HK-2 (cell line): ENCODE results near the gene BUB3.

Source experiments
- DNase-seq: peaks from one replicate; pipeline ENCODE4 v3.0.0-alpha.2; 2018; ENCODE audit not compliant: unreplicated experiment

Gene BUB3

DNA sequence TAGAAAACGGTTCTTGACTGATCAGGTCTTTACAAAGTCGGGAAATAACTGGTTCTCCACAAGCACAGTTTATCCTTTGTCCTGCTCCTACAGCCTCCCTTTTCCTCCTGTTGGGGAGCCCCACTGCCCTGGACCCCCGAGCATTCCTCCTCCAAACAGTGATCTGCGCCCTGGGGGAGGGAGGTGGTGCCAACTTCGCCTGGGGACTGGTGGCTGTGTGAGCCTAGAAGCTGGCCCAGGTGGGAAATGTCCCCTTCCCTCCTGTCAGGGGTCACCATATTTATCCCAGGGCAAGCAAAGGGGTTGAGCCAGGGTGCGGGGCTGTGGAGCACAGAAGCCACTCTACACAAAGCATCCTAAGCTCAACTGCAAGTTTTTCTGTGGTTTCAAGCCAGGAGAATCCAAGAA is 13.2 kb upstream of the BUB3 start:
- no peak for DNase-seq

DNA sequence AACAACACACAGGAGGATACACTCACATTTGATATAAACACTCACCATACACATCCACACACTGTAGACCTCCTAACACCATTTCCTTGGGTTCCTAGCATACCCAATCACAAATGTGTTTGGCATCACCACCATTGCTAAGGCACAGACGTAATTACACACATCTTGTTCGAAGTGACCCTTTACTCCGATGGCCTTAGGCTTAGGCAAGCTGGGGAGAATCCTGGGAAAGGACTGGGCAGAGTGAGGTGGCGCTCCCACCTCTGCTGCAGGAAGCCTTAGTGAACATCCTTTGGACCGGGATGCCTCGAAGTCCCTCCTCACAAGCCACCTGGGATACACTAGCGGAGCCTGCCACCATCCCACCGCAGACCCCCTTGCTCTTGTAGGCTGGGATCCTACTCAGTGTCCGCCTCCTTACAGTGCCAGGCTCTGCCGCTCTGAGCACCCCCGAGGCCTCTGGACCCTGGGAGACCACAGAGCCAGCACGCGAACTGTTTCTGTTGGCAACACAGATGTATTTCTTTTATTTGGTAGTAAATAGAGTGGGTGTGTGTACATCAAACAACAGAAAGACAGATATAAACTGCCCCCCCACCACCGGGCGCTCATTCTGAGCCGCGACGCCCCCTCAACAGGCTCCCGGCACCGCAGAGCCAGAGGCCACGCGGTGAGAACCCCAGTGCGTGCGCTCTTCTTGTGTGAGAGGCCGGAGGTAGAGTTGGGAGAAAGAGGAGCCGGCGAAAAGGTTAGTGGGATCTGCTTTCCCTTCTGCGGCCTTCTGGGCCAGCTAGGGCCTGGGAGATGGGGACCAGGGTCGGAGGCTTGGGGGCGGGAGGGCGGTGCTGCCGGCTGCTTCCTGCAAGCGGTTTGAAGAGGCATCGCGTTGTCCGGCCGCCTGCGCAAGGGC is 12.2 kb upstream of the BUB3 start:
- DNase-seq = no peak

DNA sequence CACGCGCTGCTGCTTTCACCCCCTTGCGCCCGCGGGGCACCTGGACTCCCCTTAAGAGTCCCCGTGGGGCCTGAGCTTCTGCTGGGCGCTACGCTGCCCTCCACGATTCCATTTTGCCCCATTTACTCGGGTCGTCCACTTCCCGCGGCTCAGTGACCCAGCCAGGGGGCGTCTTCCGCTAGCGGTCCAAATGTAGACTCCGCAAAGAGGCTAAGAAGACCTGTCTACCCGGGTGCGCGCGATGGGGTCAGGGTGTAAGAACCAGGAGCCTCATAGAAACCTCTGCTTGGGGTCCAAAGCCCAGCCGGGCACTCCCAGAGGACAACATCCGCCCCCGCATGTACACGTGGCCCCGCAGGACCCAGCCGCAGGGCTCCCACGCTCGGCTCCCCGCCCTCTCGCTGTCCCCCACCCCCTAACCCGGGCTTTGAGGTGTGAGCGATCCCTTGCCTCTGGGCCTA is 11.5 kb upstream of the BUB3 start:
- DNase-seq = no peak

DNA sequence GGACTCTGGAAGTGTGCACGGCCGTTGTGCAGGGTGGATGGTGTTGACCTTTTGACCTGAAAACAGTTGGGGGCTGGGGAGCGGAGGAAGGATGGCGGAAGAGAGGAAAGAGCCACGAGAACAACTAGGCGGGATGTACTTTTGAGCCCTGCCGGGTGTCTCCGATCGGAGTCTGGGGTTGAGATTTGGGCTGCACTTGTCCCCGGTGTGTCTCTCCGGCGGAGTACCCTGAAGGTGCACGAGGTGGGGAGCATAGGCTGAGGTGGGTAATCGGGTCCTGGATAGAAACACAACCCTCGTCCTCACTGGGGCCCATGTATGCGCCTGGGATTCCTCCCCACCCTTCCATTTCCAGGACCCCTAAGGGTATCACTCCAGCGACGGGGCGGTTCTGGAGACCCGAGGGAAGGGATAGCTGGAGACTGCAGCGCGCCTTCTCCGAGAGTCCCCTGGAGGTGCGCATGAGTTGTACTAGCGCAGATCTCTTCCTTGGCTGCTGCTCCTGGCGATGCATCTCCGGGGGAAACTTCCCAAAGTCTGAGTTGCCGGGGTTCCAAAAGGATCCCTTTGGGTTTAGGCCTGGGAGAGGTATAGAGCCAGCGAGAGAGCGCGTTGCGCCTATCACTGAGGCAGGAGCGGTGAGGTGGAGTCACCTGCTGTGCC is 10.9 kb upstream of the BUB3 start:
- no peak for DNase-seq

DNA sequence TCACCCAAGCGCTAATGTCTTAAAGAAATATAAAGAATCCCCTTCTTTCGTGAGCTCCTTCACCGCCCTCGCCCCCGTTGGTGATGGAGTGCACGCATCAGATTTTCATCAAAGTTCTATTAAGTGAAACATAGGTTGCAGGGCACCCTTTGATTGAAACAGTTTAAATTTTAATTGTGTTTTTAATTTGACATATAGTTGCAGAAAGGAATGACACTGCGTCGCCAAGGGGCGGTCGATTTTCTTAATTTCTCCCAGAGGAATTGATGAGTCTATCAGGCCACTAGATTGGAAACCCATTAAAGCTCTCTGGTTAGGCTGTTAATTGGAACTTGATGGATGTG is 10.4 kb upstream of the BUB3 start:
- no peak for DNase-seq

DNA sequence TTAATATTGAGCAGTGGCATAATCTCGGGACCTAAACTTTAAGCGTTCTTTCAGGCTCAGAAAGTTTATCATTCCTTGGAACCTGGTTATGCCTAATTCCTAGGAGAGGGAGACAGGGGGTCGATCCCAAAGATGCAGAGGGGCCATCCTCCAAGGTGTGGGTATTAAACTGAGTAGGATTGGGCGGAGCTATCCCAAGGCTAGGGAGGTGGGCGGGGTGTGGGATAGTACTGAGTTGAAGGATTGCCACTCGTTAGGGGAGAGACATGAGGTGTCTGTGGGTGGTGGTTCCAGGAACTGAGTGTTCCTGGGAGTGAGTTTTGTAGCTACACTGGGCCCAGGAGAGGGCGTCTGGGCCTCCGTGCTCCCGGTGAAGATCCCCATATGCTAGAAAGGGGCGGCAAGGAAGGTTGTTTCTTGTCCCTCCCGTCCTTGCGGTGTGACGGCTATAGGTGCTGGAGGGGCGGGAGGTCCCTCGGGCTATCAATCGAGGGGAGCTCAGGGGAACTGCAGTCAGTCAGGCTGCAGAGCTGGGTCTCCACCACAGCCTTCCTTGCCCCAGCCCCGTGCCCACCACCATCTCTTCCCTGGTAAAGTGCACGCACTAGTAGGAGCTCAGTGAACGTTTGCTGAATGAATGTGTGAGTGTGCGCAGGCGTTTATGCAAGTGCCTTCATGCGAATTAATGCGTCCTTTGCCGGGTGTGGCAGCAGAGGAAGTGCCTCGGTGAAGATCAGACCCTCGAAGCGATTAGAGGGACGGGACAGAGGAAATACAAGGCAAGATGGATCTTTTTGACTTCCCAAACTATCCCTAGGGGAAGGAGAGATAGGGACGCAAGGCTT is 9.3 kb upstream of the BUB3 start:
- no peak for DNase-seq

DNA sequence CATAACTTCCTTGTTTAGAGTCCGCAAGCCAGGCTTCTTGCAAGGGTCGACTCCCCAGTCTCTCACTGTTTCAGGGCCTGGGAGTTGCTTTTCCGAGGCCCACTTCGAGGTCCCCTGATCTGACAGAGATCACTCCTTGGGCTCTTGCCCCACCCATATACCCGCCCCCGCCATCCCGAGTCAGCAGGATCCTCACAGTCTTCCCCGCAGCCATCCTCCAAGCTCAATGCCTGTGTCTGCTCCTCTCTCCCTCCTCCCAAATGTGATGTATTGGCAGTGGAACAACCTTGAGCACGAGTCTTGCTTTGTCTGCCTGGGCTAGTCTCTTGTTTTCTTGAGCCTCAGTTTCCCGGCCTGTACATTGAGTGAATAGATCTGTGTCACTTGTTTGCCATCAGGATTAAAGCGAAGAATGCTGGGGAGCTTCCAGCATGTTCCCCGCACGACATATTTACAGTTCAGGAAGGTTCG is 8.6 kb upstream of the BUB3 start:
- no peak for DNase-seq

DNA sequence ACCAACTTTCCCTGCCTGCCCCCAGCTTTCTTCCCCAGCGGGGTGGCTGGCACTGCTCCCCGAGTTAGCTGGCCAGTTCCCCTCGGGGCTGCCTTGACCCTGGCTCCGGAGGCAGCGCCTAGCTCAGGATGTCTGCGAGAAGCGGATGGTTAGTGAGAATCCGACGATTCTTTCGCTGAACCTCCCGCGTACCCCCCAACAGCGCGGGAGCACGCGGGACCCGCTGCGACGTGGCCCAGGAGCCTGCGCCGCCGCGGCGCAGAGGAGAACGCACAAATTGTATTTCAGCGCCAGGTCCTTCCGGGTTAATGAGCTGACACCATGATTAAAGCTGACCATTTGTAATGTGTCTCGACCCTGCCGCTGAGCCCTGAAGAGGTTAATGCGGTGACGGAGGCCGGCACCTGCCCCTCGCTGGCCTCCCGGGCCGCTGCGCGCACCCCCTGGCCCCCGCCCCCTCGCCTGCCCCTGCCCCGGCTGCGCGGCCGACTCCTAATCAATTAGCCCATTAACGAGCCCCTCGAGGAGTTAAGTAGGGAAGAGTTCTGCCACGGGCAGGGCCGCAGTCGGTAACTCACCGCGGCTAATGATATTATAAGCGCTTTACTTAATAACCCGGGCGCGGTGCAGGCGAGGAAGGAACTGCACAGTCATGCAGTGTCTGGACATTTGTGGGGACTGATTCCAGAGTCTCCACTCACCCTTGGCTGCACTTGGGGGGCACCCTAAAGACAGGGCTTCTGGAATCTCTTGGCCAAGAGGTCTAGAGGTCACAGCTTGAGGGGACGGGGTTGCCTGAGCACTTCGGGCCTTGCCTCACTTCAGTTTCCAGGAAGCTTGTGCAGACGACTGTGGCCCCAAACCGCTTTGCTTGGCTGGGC is 7.9 kb upstream of the BUB3 start:
- no peak for DNase-seq

DNA sequence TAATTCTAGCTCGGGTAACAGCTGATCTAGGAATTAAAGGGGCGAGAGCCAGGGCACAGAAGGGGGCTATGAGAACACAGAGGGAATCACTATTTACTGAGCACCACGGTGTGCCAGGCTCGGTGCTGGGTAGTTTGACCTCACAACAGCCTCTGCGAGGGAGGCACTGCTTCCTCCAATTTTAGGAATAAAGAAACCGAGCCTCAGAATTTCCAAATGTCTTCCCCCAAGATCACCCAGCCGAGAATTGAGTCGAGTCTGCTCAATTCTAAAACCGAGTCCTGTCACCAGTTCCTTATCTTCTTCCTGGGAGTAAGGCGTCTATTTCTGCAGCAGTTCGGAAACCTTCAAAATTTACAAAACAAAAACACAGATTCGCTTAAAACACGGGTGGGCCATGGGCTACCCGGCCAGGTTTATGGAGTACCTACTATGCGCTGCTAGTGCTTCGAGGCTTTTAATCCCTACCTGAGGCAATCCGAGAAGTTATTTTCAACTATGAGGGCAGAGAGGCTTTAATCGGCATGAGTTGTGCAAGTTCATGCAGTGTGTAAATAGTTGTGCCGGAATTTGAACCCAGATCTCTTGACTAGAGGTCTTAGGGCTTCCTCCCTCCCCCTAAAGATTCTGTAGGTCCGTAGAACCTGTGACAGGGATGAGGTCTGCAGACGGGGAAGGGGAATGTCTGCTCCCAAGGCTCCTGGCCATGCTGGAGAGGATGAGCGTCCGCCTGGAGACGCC is 7.1 kb upstream of the BUB3 start:
- DNase-seq = no peak

DNA sequence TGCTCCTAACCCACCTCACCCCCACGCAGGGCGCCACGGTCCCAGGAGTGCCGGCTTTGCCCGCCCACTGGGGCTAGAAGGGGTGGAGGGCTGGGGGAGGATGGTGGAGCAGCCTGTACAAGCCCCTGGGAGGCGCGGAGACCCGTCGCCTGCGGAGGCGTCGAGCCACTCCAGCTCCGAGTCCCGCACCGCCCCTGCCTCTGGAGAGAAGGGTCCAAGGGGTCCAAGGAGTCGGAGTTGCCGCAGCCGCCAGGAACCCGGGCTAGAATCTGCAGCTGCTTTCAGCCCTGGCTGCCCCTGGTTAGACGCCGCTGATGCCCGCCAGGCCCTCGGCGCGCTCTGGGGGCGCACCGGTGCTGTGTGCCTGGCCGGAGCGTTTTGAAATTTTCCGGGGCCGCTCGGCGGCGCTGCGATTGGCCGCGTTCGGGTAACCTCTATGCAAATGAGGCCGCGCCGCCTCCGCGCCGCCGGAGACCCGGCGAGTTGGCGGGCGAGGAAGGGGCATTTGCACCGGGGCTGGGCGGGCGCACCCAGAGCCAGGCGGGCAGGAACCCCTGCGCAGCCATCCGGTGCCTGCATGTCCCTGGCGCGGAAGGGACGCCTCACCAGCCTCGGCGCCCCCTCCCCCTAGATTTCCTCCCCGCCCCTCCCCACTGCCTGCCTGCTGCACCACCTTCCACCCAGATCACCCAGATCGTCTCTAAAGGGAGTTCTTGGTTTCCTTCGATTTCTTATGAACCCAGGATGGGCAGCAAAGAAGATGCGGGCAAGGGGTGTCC is 6.4 kb upstream of the BUB3 start, which contains the start of gene HMX2:
TSS of gene HMX2 (plus strand) at position 502 of the 779 bp plus-strand sequence. CDS start at position 745, 243 bp downstream.
- DNase-seq = peak; percentile 55

DNA sequence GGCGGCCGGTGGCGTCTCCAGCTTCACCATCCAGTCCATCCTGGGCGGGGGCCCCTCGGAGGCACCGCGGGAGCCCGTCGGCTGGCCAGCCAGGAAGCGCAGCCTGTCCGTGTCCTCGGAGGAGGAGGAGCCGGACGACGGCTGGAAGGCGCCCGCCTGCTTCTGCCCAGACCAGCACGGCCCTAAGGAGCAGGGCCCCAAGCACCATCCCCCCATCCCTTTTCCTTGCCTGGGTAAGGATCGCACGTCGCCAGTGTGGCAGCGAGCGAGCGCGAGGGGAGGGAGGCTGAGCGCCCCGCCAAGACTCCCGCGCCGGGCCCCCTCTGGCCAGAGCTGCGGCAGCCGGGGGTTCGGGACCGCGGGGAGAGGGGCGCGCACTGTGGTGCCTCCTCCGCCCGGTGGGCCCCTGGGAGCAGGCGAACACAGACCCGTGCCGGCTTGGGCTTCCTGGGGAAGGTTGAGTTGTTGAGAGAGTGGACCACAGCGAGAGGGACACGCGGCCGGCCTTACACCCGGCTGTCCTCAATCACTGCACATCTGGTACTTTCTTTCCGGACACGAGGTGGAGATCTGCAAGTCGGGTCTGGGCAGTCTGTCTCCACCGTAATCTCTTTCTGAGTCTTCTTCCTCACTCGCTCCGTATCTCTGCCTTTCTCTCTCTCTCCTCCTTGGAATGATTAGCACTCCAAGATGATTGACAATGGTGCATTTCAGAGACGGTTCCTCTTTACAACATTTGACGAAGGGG is 5.6 kb upstream of the BUB3 start:
- peak; percentile 58 for DNase-seq

DNA sequence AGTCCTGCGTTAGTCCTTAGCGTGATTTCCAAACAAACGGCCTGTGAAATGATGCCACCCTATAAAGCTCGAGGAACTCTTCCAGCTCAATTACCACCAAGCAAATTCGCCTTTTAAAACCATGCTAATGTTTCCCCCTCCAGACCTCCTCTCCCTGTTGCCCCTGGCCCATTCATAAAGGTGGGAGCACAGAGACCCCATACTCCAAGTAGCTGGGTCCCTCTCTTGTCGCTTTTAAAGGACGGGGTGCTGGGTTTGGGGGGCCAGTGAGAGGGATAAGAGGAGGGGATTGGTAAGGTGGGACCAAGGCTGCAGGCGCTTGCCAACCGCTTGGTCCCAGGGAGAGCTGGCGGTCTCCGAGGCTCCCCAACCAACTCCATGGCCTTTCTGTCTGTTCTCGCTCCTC is 5.0 kb upstream of the BUB3 start:
- no peak for DNase-seq

DNA sequence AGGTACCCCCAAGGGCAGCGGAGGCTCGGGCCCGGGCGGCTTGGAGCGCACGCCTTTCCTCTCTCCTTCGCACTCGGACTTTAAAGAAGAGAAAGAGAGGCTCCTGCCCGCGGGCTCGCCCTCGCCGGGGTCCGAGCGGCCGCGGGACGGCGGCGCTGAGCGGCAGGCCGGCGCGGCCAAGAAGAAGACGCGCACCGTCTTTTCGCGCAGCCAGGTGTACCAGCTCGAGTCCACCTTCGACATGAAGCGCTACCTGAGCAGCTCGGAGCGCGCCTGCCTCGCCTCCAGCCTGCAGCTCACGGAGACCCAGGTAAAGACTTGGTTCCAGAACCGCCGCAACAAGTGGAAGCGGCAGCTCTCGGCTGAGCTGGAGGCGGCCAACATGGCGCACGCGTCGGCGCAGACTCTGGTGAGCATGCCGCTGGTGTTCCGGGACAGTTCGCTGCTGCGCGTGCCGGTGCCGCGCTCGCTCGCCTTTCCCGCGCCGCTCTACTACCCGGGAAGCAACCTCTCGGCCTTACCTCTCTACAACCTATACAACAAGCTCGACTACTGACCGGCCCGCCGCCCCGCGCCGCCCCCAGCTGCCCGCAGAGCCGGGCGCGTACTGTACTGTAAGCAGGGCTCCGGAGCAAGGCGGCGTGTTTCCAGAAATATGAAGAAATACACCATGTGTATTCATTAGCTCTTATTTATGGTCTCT is 4.5 kb upstream of the BUB3 start:
- DNase-seq = no peak

DNA sequence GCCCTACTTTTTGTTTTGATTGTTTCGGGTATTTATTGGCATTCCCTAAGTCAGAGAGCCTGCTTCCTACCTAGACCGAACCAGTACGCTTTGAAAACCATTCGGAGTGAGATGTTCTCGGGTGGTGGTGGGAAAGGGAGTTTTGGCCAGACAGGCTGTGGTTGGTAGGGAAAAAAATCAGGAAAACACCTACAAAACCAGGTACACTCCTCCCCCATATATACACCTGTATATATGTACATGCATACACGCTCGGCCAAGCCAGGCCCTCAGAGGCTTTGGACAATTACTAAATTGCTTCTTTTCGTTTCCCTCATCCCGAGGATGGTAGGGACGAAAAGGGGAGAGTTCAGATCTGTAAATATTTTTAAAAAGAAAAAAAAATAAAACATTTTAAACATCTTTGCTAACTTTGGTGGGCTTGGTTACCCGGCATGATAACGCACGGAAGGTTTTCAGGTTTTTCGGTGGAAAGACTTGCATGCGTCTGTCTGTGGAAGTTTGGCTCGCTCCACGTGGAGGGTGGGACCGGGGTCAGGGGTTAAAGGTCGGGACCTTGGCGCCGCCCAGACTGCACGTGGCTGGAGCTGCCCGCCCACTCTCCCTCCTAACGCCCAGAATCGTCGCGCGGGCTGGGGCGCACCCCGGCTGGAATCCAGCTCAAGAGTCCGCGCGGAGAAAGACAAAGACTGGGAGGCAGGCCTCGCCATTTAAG is 3.8 kb upstream of the BUB3 start:
- DNase-seq = no peak

DNA sequence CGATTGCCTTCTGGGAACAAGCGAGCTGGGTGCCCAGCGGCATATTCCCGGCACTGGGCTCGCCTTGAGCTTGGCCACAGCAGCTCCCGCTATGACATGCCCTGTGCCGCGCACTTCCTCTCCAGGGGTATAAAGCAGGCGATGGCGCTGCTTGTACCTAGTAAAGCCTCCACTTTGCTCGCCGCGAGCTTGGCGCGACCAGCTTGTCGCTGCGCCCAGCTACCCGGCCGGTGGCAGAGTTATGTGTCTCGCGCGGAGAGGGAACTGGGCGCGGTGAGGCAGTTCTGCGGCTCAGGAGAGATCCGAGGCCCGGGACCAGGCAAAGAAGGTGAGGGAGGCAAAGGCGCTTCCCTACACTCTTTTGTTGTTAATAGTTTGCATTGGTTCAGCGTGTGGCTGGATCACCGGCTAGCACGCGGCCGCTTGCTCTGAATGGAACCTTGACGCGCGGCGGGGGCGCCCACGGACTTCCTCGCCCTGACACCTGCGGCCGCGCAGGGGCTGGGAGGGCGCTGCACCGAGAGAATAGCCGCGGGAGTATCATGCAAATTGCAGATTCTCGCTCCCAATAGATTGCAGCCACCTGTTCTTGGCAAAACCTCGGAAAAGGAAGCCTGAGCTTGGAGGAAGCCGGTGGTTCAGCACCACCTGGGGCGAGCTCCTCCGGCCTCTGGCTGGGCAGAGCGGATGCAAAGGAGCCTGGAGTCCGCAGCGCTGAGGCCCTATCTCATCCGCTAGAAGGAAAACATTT is 3.0 kb upstream of the BUB3 start:
- no peak for DNase-seq

DNA sequence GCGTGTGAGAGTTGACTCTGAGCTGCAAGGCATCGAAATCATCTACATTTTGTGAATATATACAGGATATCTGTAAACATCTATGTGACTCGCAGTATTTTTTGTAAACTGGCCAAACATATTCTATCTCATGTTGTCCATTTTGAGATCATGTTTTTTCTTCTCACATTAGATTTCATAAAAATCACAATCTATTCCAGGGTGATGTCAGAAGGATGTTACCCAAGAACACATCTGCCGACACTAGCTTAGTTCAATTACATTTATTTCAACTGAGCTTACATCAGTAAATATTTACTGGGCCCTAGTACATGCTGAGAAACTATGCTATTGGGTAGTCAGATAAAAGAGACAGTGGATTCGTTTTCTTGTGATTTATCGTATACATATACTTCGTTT is 2.5 kb upstream of the BUB3 start:
- no peak for DNase-seq
